GM19099 (cell line): Measurements from ENCODE around the gene ZNF138.

Source experiments
- POLR2A ChIP-seq: IDR thresholded peaks from 3 replicates; pipeline ENCODE4 v1.6.1; 2011; ENCODE audit warnings: low read depth; ENCODE audit not compliant: insufficient read length; ENCODE audit errors: extremely low read depth

Gene ZNF138

DNA sequence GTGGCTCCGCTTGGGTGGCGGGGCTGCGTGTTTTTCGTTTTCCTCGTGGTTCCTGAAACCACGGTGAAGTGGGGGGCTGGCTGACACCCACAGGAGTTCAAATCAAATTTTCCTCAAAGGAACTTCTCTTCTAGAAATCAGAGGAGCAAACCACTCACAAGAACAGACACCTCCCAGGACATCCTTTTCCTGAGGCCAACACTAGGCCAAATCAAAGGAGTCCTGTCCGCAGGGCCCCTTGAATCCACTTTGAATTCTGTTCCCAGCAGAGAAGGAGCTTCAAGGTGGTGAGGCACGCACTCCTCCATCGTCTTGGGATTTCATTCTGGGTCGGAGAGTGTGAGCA, 78.9 kb downstream of the ZNF138 start:
- no peak for TF ChIP-seq POLR2A

DNA sequence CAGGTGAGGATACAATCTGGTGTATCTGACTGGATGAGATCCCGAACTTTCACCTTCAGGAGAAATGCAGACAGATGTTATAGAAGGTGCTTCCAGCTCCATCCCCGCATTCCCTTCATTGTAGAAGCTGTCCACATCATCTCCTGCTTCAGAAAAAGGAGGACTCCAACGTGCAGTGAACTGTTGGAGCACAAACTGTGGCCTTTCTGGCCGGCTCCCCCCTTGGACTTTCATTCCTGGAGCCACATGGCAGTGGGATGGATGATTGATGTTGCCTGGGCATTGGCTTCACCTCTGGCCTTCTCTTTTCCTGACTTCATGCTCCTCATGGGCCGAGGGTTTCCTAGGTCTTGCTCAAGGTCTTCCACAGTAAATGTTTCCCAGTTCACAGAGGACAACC, 79.3 kb downstream of the ZNF138 start:
- no peak for TF ChIP-seq POLR2A

DNA sequence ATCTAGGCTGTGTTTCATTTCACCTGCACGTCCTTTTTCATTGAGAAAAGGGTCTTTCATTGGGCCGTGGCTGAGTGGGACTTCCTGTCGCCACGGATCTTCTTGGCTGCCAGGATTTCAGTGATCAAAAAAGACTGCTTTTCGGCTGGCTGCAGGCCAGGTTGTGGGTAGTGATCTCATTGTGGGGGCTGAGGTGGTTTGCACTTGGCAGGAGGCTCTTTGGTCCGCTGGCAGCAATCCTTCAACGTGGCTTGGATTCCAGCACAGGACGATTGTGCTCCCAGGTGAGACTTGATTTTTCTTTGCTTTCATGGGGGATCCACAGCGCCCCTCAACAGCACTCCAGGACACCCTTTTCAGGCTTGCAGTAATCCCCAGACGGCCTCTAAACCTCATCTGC, 79.9 kb downstream of the ZNF138 start:
- no peak for TF ChIP-seq POLR2A

DNA sequence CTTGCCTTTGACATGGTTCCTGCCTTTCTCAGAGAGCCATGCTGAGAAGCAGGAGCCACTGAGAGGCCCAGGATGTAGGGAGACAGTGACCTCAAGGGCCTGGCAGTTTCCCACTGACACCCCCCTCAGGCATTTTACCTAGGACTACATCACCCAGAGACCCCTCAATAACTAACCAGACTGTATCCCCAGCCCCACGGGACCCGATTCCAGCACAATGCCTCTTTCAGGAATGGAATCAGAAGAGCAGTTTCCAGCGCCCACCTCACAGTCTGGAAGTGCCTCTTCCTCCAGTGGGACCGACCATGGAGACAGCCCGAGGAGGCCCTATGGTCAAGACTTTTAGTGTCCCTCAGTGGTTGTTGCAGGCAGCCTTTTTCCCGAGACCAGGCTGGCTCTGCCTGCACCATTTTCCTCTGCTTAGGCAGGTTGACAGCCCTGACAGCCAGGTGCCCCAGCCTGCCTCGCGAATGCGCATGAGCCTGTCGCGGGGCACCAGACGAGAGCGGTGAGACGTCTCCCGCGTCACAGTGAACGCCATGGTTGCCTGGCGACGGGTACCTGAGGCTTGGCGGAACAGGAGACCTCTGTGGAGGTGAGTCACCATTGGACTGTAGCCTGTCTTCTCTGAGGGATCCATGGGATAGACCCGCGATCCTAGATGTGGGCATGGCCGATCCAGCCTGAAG, 80.5 kb downstream of the ZNF138 start:
- TF ChIP-seq POLR2A: no peak

DNA sequence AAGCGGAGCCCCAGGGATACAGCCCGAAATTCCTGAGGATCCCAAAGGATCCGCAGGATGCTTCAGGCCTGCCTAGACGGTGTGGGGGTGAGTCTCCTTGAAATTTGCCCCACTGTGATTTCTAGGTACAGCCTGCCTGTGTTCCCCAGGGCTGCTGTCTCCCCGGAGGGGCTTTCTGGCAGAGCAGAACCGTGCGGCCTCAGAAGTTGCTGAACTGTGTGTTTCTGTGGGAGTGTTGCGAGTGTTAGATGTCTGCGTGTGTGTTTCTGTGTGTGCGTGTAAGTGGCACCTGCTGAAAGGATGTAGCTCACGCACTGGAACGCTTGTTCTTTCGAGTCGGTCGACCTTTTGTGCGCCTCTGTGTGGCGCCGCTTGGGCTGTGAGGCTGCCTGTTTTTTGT, 81.0 kb downstream of the ZNF138 start:
- no peak for TF ChIP-seq POLR2A

DNA sequence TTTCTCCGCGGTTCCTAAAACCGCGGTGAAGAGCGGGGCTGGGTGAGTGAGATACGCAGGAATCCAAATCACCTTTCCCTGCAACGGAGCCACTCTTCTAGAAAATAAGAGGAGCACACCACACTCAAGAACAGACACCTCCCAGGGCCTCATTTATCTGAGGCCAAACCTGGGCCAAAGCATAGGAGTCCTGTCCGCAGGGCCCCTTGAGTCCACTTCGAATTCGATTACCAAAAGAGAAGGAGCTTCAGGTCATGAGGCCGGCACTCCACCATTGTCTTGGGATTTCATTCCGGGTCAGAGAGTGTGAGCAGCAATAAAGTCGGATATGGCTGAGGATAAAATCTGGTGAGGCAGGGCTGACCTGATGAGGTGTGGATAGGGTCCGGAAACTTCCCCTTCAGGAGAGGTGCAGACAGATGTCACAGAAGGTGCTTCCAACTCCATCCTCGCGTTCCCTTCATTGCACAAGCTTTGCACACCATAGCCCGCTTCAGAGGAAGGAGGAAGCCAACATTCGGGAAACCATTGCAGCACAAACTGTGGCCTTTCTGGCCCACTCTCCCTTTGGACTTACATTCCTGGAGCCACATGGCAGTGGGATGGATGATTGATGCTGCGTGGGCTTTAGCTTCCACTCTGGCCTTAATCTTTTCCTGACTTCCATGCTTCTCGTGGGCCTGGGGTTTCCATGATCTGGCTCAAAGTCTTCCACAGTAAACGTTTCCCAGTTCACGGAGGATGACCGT, 81.6 kb downstream of the ZNF138 start:
- TF ChIP-seq POLR2A: no peak

DNA sequence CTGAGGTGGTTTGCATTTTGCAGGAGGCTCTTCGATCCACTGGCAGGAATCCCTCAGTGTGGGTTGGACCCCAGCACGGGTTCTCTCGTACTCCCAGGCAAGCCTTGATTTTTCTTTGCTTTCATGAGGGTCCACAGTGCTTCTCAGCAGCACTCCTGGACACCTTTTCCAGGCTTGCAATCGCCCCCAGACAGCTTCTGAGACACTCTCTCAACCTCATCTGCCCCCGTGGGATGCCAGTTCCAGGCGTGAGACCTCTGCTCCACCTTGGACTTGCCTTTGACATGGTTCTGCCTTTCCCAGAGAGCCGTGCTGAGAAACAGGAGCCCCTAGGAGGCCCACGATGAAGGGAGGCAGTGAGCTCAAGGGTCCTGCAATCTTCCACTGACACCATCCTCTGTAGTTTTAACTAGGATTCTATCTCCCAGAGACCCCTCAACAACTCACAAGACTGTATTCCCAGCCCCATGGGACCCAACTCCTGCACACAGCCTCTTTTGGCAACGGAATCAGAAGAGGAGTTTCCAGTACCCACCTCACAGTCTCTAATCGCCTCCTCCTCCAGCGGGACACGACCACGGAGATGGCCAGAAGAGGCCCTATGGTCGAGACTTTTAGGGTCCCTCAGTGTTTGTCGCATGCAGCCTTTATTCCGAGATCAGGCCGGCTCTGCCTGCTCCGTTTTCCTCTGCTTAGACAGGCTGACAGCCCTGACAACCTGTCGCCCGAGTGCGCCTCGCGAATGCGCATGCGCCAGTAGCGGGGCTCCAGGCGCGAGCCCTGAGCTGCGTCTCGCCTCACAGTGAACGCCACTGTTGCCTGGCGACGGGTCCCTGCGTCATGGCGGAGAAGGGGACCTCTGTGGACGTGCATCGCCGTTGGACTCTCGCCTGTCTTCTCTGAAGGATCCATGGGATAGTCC, 82.8 kb downstream of the ZNF138 start:
- TF ChIP-seq POLR2A: no peak

DNA sequence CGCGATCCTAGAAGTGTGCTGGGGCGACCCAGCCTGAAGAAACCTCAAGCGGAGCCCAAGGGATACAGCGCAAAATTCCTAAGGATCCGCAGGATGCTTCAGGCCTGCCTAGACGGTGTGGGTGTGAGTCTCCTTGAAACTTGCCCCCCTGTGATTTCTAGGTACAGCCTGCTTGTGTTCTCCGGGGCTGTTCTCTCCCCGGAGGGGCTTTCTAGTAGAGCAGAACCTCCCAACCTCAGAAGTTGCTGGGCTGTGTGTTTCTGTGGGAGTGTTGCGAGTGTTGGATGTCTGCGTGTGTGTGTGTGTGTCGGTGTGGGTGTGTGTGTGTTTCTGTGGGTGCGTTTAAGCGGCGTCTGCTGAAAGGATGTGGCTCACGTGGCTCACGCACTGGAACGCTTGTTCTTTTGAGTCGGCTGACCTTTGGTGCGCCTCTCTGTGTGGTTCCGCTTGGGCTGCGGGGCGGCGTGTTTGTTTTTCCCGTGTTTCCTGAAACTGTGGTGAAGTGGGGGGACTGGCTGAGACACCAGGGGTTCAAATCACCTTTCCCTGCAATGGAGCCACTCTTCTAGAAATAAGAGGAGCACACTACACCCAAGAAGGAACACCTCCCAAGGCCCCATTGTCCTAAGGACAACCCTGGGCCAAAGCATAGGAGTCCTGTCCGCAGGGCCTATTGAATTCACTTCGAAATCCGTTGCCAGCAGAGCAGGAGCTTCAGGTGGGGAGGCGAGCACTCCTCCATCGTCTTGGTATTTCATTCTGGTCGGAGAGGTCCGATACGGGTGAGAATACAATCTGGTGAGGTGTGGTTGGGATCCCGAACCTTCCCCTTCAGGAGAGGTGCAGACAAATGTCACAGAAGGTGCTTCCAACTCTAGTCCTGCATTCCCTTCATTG, 83.7 kb downstream of the ZNF138 start:
- TF ChIP-seq POLR2A: no peak

DNA sequence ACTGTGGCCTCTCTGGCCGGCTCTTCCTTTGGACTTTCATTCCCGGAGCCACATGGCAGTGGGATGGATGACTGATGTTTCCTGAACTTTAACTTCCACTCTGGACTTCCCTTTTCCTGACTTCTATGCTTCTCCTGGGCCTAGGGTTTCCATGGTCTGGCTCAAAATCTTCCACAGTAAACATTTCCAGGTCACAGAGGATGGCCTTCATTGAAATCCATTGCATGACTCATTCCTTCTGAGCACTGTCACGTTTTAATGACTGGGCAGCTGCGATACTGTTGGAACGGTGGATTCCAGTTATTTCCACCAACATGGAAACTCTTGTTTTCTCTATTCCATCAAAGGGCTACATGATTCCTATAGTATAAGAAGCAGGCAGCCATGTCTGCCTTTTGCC, 84.5 kb downstream of the ZNF138 start:
- TF ChIP-seq POLR2A: no peak

DNA sequence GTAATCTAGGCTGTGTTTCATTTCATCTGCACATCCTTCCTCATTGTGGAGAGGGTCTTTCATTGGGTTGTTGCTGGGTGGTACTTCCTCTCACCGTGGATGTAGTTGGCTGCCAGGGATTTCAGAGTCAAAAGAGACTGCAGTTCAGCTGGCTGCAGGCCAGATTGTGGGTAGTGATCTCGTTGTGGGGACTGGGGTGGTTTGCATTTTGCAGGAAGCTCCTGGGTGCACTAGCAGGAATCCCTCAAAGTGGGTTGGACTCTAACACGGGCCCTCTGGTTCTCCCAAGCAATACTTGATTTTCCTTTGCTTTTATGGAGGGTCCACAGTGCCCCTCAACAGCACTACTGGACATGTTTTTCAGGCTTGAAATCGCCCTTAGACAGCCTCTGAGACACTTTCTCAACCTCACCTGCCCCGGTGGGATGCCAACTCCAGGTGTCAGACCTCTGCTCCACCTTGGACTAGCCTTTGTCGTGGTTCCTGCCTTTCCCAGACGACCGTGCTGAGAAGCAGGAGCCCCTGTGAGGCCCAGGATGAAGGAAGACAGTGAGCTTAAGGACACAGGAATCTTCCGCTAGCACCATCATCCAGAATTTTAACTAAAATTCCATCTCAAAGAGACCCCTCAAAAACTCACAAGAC, 85.0 kb downstream of the ZNF138 start:
- TF ChIP-seq POLR2A: no peak

DNA sequence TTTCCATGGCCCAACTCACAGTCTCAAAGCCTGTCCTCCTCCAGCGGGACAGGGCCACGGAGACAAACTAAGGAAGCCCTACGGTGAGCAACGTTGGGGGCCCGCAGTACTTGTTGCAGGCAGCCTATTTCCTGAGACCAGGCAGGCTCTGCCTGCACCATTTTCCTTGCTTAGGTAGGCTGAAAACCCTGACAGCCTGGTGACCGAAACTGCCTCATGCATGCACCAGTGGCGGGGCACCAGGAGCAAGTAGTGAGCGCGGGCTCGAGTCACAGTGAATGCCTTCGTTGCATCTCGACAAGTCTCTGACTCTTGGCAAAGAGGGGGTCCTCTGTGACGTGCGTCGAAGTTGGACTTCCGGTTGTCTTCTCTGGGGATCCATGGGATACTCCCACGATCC, 85.6 kb downstream of the ZNF138 start:
- no peak for TF ChIP-seq POLR2A

DNA sequence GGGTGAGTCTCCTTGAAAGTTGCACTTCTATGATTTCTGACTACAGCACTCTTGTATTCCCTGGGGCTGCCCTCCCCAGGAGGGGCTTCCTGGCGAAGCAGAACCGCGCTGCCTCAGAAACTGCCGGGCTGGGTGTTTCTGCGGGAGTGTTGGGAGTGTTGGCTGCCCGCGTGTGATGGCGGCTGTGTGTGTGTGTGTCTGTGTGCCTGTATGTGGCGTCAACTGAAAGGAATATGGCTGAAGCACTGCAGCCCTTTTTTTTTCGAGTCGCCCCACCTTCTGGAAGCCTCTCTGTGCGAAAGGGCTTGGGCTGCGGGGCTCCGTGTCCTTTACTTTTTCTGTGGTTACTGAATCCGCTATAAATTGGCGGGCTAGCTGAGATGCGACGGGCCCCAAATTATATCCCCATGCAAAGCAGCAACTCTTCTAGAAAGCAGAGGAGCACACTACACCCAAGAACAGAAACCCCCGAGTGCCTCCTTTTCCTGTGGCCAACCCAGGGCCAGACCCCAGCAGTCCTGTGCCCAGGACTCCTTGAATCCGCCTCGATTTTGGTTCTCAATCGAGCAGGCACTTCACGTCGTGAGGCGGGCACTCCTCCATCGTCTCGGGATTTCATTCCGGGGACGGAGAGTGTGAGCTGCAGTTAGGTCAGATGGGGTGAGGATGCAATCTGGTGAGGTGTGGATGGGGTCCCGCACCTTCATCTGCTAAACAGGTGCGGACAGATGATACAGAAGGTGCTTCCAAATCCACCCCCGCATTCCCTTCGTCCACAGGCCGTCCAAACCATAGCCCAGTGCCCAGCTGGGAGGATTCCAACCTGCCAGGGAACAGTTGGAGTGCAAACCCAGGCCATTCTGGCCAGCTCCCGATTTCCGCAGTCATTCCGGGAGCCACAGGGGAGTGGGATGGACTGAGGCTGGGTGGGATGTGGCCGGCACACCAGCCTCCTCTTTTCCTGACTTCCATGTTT, 86.4 kb downstream of the ZNF138 start:
- TF ChIP-seq POLR2A: no peak
